ENCODE measurements around the gene ARHGEF17.

The ARHGEF17 gene

DNA sequence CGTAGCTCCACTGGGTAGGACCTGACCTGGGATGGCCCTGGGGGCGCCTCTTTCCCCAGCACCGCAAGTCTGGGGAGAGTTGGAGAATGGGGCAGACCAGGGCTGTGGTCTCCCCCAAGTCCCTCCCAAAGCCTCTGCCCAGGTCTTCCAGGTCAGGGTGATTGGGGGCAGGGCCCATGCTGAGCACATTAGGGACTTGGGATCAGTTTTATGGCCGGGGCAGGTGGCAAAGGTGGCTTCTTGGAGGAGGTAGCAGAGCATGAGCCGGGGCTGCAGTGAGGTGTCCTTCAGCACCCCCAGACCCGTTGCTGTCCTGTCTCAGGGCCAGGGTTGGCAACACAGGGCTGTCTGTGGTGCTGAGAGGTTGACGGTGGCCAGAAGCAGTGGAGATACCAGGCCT lies 74.1 kb downstream of the ARHGEF17 start:
- DNase-seq (ENCODE audit: low spot score) = no peak

DNA sequence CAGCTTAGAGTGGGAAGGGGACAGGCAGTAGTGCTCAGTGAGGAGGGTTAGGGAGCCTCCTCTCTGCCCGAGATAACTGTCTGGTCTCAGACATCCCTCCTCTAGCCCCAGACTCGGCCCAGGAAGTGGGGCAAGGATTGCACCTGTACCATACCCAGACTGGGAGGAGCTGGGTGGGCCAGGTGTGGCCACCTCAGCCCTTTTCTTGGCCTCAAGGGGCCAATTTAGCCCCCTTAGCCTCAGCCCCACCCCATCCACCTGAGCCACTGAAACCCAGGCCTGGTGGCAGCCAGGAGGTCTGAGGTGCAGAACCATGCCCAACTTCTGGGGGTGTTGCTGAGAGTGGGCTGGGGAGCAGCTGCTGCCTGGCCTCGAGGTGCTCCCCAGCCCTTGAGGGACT lies 74.7 kb downstream of the ARHGEF17 start:
- DNase-seq (ENCODE audit: low spot score) = peak; percentile 42

DNA sequence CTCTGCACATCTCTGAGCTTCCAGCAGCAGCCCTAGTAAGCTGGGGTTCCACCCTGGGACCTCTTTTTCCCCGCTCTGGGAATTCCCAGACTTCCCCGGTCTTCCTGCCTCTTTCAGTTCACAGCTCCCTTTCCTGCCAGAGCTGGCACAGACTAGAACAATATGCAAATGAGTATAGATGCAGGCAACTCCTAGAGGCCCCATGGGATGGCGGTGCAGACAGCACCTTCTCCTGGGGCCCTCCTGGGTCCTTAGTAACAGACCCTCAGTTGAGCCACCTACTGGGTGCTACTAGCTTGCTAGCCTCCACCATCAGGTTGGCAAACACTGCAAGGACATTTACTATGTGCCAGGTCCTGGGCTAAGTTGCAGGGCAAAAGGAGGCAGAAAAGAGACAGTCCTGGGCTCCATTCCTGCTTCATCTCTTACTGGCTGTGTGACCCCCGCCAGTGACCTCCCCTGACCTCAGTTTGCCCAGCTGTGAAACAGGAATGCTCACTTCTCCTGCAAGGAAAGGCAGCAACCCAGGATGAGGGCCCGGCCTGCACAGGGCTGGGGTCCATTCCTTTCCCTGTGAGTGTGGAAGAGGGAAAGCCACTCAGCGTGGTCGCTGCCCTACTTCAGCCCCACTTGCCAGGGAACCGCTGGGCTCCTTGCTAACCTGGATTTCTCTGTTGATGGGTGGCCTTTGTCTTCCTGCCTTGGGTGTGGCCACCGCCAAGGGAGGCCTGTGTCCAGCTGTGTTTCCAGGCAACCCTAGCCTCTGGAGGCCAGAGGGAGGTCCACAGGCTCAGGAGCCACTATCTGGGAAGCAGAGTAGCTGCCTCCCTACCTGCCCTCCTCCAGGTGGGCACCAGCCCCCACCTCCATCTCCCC lies 75.4 kb downstream of the ARHGEF17 start:
- peak; percentile 71 for DNase-seq (ENCODE audit: low spot score)

DNA sequence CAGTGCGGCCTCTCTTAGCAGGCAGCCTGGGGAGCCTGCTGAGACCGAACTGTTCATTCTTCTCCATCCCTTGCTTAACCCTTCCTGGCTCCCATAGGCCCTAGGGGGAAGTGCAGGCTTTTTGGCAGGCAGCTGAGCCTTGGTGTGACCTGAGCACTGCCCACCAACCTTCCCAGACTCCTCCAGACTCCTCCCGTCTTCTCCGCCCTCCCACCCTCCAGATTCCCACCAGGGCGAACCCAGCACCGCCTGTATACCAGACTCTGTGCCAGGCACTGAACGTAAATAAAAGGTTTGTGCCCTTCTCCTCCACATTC lies 76.0 kb downstream of the ARHGEF17 start:
- no peak for DNase-seq (ENCODE audit: low spot score)

DNA sequence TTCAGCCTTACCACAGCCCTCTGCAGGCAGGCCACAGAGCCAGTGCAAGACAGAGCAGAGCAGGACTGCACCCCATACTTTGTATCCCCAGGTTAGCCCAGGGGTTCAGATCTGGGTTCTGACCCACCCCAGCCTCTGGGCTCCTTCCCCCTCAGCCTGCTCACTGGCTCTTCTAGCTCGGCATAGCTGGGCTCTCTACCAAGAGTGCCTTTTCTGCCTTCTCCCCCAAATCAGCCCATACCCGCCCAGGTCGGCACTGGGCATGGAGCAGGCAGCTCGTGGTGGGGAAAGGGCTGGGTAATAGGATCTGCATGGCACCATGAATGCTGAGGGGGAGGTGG lies 76.4 kb downstream of the ARHGEF17 start:
- DNase-seq (ENCODE audit: low spot score) = no peak

GRCh38 chr11:73384872-73385689 lies 77.0 kb downstream of the ARHGEF17 start:
- peak; percentile 90 for DNase-seq (ENCODE audit: low spot score)

GRCh38 chr11:73386016-73386415 lies 77.9 kb downstream of the ARHGEF17 start:
- DNase-seq (ENCODE audit: low spot score) = peak; percentile 65

DNA sequence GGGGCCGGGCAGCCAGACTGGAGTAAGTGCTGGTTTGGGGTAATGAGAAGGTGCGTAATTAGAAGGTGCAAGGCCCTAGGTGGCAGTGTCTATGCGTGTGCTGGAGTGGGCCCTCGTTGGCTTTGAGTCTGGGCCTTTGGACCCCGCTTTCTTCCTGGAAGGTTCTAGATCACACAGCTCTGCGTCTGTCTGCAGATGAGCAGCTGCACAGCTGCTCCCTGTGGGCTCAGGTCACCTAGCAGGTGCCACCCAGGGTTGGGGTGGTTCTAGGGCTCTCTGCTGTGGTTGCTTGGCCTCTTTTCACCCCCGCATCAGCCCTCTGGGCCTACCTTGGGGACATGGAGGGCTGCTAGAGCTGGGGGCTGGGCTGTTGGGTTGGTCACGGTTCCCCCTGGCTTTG lies 78.5 kb downstream of the ARHGEF17 start:
- peak; percentile 47 for DNase-seq (ENCODE audit: low spot score)

DNA sequence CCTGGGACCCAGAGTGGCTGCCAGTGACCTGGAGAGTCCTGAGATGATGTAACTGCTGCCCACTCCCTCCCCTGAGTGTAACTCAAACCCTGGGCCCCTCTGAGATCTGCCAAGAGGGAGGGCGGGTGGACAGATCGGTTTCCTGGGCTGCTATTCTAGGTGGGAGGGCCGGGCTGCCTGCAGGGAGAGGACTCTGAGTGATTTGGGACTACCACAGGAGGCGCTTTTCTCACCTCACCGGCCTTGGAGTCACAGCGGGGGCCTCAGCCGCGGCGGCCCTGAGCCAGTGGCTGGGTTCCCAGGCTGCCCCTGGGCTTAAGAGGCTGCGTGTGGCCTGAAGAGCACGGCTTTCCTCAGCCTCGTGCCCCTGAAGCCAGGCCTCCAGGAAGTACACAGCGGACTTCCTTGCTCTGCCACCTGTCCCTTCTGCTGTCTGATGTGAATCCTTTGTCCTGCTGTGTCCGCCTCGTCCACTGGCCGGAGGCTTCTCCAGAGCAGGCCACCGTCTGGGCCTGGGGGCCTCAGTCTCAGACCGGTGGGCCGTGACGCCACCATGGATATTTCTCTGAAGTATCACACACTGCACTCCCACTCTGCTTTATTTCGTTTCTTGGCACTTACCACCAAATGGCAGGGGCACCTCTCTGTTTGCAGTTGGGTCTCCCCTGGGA lies 79.7 kb downstream of the ARHGEF17 start:
- DNase-seq (ENCODE audit: low spot score) = no peak

DNA sequence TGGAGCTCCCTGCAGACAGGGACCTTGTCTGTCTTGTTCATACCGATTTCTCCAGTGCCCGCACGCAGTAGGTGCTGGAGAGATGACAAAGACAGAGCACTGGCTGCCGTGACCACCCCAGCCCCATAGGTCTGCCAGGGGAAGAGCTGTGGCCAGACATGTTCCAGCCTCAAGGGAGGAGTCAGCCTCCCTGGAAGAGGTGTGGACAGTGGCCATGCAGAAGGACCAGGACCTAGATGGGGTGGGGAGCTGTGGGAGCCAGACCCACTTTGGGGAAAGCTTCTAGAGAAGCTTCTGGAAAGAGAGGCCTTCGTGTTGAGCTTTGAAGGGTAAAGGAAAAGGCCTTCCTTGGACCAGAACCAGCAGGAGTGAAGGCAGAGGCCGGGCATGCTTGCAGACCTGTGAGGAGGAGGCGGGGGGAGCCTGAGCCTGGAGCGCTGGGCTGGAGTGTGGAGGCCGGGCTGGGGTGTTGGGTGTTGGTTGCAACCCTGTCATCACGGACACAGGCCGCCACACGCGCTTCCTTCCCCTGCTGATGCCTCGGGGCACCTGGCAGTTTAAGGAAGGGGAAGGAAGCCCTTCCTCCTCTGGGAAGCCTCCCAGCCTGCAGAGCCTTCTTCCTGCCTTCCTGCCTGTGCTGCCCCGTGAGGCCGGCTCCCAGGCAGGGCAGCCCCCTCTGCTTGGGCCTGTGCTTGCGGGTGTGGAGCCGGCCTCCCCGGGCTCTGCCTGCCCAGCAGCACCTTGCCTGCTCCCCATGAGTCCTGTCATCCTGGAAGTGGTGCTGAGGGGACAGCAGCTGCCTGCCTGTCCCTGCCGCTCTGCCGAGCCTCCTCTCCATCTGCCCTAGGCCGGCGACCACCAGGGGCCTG lies 80.4 kb downstream of the ARHGEF17 start:
- no peak for DNase-seq (ENCODE audit: low spot score)

GRCh38 chr11:73389134-73389525 lies 81.1 kb downstream of the ARHGEF17 start:
- no peak for DNase-seq (ENCODE audit: low spot score)

DNA sequence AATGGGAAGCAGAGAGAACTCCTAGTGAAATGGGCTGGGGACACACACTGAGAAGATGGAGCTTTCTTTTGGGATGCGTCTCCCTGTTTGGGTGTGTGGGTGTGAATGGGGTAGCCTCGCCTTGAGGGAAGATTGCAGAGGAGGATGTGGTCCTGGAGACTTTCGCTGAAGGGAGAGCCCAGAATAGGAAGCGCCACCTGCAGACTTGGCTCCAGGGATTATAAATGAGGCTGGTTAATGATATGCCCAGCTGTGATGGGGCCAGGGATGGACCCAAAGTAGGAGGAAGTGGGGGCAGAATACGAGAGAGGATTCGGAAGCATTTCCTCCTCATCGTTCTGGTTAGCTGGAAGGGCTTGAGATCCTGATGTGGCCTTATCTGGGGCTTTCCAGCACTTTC lies 81.8 kb downstream of the ARHGEF17 start:
- no peak for DNase-seq (ENCODE audit: low spot score)

GRCh38 chr11:73390601-73391565 lies 82.8 kb downstream of the ARHGEF17 start:
- no peak for DNase-seq (ENCODE audit: low spot score)

DNA sequence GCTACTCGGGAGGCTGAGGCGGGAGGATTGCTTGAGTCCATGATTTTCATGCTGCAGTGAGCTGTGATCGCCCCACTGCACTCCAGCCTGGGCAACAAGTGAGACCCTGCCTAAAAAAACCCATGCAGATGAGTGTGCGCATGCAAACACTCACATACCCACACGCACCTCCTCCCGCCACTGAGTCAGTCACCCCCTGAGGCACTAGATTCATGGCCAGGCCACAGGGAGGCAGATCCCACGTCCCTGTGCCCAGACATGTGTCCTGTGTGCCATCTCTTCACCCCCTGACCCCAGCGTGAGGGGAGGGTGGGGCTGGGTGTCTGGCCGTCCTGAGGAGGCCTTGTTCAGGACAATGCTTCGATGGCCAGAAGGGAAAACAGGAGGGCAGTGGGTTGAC lies 83.6 kb downstream of the ARHGEF17 start:
- no peak for DNase-seq (ENCODE audit: low spot score)

GRCh38 chr11:73392108-73393010 lies 84.3 kb downstream of the ARHGEF17 start:
- no peak for DNase-seq (ENCODE audit: low spot score)

DNA sequence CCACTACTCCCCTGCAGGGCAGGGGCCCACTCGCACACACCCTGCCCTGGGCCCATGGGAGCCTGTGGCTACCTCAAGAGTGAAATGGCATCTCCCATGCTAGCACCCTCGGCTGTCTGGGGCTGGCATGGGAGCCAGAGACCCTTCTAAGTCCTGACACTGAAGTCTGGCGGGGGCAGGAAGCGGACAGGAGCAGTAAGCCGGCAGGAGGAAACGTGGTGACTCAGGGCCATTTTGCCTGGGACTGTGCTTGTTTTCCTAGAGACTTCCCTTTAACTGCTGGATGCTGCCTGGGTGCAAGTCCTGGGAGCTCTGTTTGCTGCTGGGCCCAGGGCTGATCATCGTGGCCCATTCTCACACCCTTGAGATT lies 84.9 kb downstream of the ARHGEF17 start:
- DNase-seq (ENCODE audit: low spot score) = no peak

DNA sequence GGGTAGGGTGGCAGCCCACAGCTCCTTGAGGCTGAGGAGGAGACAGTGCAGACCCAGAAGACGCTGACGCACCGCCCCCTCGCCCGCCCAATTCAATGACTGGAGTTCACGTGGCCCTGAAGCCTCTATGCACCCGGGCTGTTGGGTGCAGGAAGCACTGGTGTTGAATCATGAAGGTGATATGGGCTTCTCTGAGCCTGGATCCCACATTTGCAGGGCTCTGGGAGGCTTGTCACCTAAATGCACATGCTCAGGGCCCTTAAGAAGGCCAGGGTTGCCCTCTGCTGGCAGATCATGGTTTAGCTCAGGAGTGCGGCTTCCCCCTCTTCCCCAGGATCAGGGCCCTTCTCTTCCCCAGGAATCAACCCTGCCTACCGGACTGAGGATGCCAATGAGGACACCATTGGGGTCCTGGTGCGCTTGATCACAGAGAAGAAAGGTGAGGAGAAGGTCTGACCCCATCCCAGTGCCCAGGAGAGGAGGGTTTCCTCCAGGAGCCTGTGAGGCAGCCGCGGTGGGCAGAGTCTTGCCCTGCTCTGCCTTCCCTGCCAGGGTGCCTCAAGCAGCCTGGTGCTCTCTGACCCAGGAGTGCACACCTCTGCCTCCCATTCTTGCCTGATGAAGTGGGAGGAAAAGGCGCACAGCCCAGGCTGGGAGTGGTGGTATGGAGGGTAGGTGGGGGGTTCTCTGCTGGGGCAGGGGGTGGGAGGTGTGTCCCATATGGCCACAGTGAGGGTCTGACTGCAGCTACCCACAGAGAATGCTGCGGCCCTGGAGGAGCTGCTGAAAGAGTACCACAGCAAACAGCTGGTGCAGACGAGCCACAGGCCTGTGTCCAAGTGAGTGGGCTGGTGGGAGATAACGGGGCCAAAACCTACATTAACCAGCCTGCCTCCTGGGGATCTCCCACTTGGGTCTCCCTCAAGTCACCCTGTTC lies 85.7 kb downstream of the ARHGEF17 start:
- peak; percentile 80 for DNase-seq (ENCODE audit: low spot score)

DNA sequence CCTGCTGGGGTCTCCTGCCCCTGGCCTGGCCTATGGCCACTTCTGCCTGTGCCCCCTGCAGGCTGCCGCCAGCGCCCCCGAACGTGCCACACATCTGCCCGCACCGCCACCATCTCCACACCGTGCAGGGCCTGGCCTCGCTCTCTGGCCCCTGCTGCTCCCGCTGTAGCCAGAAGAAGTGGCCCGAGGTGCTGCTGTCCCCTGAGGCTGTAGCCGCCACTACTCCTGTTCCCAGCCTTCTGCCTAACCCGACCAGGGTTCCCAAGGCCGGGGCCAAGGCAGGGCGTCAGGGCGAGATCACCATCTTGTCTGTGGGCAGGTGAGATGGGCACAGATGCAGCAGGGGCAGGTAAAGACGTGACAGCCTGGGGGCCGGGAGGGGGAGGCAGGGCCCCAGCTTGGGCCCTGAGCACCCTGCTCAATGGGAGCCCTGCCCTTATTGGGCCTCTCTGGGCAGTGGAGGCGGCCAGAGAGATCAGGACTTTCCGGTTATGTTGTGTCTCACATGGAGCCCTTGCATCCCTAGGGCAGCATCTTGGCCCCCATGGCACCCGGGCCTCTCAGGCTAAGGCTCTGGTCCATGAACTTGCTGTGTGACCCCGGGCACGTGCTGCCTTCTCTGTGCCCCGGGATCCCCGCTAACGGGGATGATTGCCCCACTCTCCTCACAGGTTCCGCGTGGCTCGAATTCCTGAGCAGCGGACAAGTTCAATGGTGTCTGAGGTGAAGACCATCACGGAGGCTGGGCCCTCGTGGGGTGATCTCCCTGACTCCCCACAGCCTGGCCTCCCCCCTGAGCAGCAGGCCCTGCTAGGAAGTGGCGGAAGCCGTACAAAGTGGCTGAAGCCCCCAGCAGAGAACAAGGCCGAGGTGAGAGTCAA lies 86.6 kb downstream of the ARHGEF17 start:
- DNase-seq (ENCODE audit: low spot score) = no peak

Measured in NAMALWA (cell line).